Endothelial cell of umbilical vein (primary cell): ENCODE measurements around the gene TXNL4A. TPM values are rescaled to one million over a fixed set of nuclear protein-coding genes. Genes with fewer than 3 reads are reported as not detected.

Experiments used
- Bru-seq: library from RNA; stranded (reverse); fragments of 400-500 nt; gene quantifications from one replicate; lab custom pipeline; 2021; lab: Mats Ljungman, UMichigan
- BruChase-seq, 2 experiments: library from RNA; stranded (reverse); fragments of 400-500 nt; gene quantifications; one replicate each; lab custom pipeline; 2021; lab: Mats Ljungman, UMichigan
- BruUV-seq: library from RNA; stranded (reverse); fragments of 400-500 nt; replicated peaks from 2 replicates; lab custom pipeline; 2021; lab: Mats Ljungman, UMichigan
- CTCF ChIA-PET: fragments of 300-600, 350-600 bp; sonication (Branson Sonifier 250); formaldehyde crosslinking; loops from one replicate; lab custom pipeline; 2021; ENCODE audit warnings: antibody characterized with exemption, inconsistent platforms; lab: Charles Lee
- POLR2A ChIA-PET: fragments of 300-600, 350-600 bp; sonication (Branson Sonifier 250); formaldehyde crosslinking; loops from one replicate; lab custom pipeline; 2021; ENCODE audit warnings: antibody characterized with exemption, inconsistent platforms; lab: Charles Lee
- DNase-seq: peaks from one replicate; pipeline ENCODE4 v3.0.0-alpha.2; 2011; ENCODE audit warnings: low read depth, low spot score
- FAIRE-seq: peaks from 2 replicates; lab custom pipeline; 2011; peaks lifted over from hg19 to GRCh38; lab: Jason Lieb, UNC
- H2AFZ ChIP-seq: 2 replicates; pipeline ENCODE4 v1.6.0; 2012; ENCODE audit warnings: low read depth, low read length, control low read depth, inconsistent platforms
- H3K27ac ChIP-seq: 2 replicates; pipeline ENCODE4 v1.5.1; 2011; ENCODE audit warnings: low read depth, mild to moderate bottlenecking, control low read depth, low read length, moderate library complexity; ENCODE audit not compliant: insufficient read depth
- H3K27me3 ChIP-seq, 2 experiments: 2 replicates each; pipeline versions ENCODE4 v1.6.0 to v1.6.1; 2011; ENCODE audit warnings: low read length in 2 of 2, mixed read lengths in 1 of 2; ENCODE audit not compliant: control insufficient read depth in 2 of 2, insufficient read depth in 2 of 2
- H3K36me3 ChIP-seq, 2 experiments: 2 replicates in 1 of 2; 3 replicates in 1 of 2; pipeline ENCODE4 v1.5.1; 2011; ENCODE audit warnings: low read length in 2 of 2, mild to moderate bottlenecking in 1 of 2, moderate library complexity in 1 of 2; ENCODE audit not compliant: control insufficient read depth in 2 of 2, insufficient read depth in 2 of 2; ENCODE audit errors: extremely low read depth in 1 of 2
- H3K4me1 ChIP-seq: 3 replicates; pipeline ENCODE4 v1.5.1; 2011; ENCODE audit warnings: mild to moderate bottlenecking, low read length; ENCODE audit not compliant: control insufficient read depth, insufficient read depth; ENCODE audit errors: extremely low read depth
- H3K4me2 ChIP-seq: 2 replicates; pipeline ENCODE4 v1.6.1; 2011; ENCODE audit warnings: low read length, control low read depth, mixed read lengths; ENCODE audit not compliant: insufficient read depth
- H3K4me3 ChIP-seq, 3 experiments: fragments of 200-600 bp in 1 of 3; sonication (generic), shearing (Covaris generic) in 1 of 3; replicated peaks in 1 of 3; 2 replicates each; pipeline ENCODE4 v1.5.1; 2011 to 2016; ENCODE audit warnings: control low read depth in 3 of 3, low read length in 3 of 3, mild to moderate bottlenecking in 2 of 3, inconsistent platforms in 1 of 3, low read depth in 1 of 3, moderate library complexity in 1 of 3; ENCODE audit not compliant: insufficient read depth in 1 of 3
- H3K79me2 ChIP-seq: 2 replicates; pipeline ENCODE4 v1.6.0; 2012; ENCODE audit warnings: low read length, inconsistent platforms; ENCODE audit not compliant: control insufficient read depth, insufficient read depth
- H3K9ac ChIP-seq: replicated peaks from 2 replicates; pipeline ENCODE3; 2011; ENCODE audit warnings: low read length, control low read depth; ENCODE audit not compliant: insufficient read depth; ENCODE audit errors: extremely low read depth
- H3K9me1 ChIP-seq: replicated peaks from 3 replicates; pipeline ENCODE4 v1.6.0; 2011; ENCODE audit warnings: mild to moderate bottlenecking, low read length; ENCODE audit not compliant: control insufficient read depth, insufficient read depth; ENCODE audit errors: extremely low read depth
- H3K9me3 ChIP-seq: replicated peaks from 2 replicates; pipeline ENCODE4 v1.5.1; 2012; ENCODE audit warnings: low read length, inconsistent platforms; ENCODE audit not compliant: control insufficient read depth, insufficient read depth
- H4K20me1 ChIP-seq: replicated peaks from 2 replicates; pipeline ENCODE3; 2011; ENCODE audit warnings: mild to moderate bottlenecking, low read length; ENCODE audit not compliant: control insufficient read depth, insufficient read depth; ENCODE audit errors: extremely low read depth
- CTCF ChIP-seq, 2 donors: IDR thresholded peaks; 1 replicate in 1 of 2; 2 replicates in 1 of 2; pipeline ENCODE4 v1.5.1; 2011; ENCODE audit warnings: low read length in 2 of 2, mild to moderate bottlenecking in 2 of 2, moderate library complexity in 2 of 2, control low read depth in 1 of 2, inconsistent platforms in 1 of 2, low read depth in 1 of 2; ENCODE audit not compliant: insufficient read depth in 1 of 2; ENCODE audit errors: extremely low read depth in 1 of 2
- FOS ChIP-seq: IDR thresholded peaks from 2 replicates; pipeline ENCODE4 v1.6.1; 2011; ENCODE audit warnings: mild to moderate bottlenecking, low read length, moderate library complexity, borderline replicate concordance; ENCODE audit not compliant: insufficient read depth
- GATA2 ChIP-seq: IDR thresholded peaks from 2 replicates; pipeline ENCODE4 v1.7.0; 2011; ENCODE audit warnings: low read depth, mild to moderate bottlenecking, moderate library complexity, mixed read lengths, low read length; ENCODE audit not compliant: insufficient read length, insufficient read depth
- JUN ChIP-seq: IDR thresholded peaks from 2 replicates; pipeline ENCODE4 v1.6.1; 2011; ENCODE audit warnings: borderline replicate concordance, low read depth; ENCODE audit not compliant: insufficient read length, insufficient read depth
- MAX ChIP-seq: IDR thresholded peaks from 2 replicates; pipeline ENCODE4 v1.6.1; 2011; ENCODE audit not compliant: insufficient read depth, insufficient read length
- MYC ChIP-seq: IDR thresholded peaks from one replicate; pipeline ENCODE4 v1.6.1; 2011; ENCODE audit warnings: mild to moderate bottlenecking, low read depth, low read length
- POLR2A ChIP-seq: IDR thresholded peaks from 2 replicates; pipeline ENCODE4 v1.6.1; 2012; ENCODE audit warnings: low read depth, mild to moderate bottlenecking, control low read depth, low read length
- POLR2AphosphoS5 ChIP-seq: IDR thresholded peaks from 2 replicates; pipeline ENCODE4 v1.6.1; 2012; ENCODE audit warnings: low read depth, mild to moderate bottlenecking, control low read depth, low read length, moderate library complexity; ENCODE audit not compliant: insufficient read depth
- dilution Hi-C: fragments of 300-500 bp; cut with MboI; formaldehyde crosslinking; loops from one replicate; pipeline ENCODE4 v1.15.0; 2019; ENCODE audit warnings: low sequenced_read_pairs; ENCODE audit not compliant: extremely low pct_ligation_motif_present
- intact Hi-C: fragments of 100-400 bp; cut with micrococcal nuclease; formaldehyde crosslinking; loops from one replicate; pipeline ENCODE4 v1.10.0; 2022
- long read RNA-seq: library from polyadenylated mRNA; stranded (forward); transcript quantifications from one replicate; pipeline ENCODE4 v2.0.0, GENCODE V29; 2021
- polyA minus RNA-seq, 3 experiments: library from RNA; depleted of rRNA, polyadenylated mRNA; stranded (reverse); fragments of >200 nt; gene quantifications; 1 replicate in 1 of 3; 2 replicates in 2 of 3; pipeline ENCODE4 v1.2.3, GENCODE V29; 2011
- polyA plus RNA-seq, 4 experiments: library from polyadenylated mRNA; depleted of rRNA in 3 of 4; stranded (reverse) in 3 of 4; unstranded in 1 of 4; fragments of >200 nt; gene quantifications; 2 replicates each; pipeline versions ENCODE4 v1.2.1 to v1.2.3, GENCODE V29; 2011 to 2012; ENCODE audit warnings: missing spikeins in 1 of 4
- total RNA-seq: library from RNA; stranded (reverse); gene quantifications from 2 replicates; pipeline ENCODE4 v1.2.3, GENCODE V29; 2021

Gene TXNL4A
- 147 and 148 TPM in 2 replicates for total RNA-seq
- polyA plus RNA-seq = 142 and 172 TPM in 2 replicates
- 151 and 167 TPM in 2 replicates for polyA plus RNA-seq (2011; cell fraction: cytosol; rRNA removed)
- 48.5 and 53.6 TPM in 2 replicates for polyA plus RNA-seq (2011; cell fraction: nucleus; rRNA removed)
- polyA plus RNA-seq (2012) = 135 and 147 TPM in 2 replicates
- polyA minus RNA-seq = 53.7 and 61.1 TPM in 2 replicates
- polyA minus RNA-seq (2011; cell fraction: cytosol; rRNA and poly(A)+ RNA removed) = 66.3 TPM
- 12.2 and 14.9 TPM in 2 replicates for polyA minus RNA-seq (2011; cell fraction: nucleus; rRNA and poly(A)+ RNA removed)
- percentile 71 among the genes with signal in this experiment for Bru-seq, nascent RNA
- percentile 71 among the genes with signal in this experiment for BruChase-seq, experiment 1, labeled RNA remaining after a 6-hour chase
- BruChase-seq, experiment 2, labeled RNA remaining after a 2-hour chase = percentile 69 among the genes with signal in this experiment
- long read RNA-seq, transcript TXNL4A-203 (3 exons, 1,185 nt) = minor isoform, 6 of 493 reads
- long read RNA-seq, transcript TXNL4A-208 (2 exons, 752 nt) = minor isoform, 62 of 493 reads
- long read RNA-seq, transcript TXNL4A-202 (4 exons, 803 nt) = minor isoform, 13 of 493 reads
- long read RNA-seq, transcript TXNL4A-201 (3 exons, 3,504 nt) = major isoform, 341 of 493 reads
- long read RNA-seq, partial matches to known transcripts = 7 of 493 reads
- long read RNA-seq, other reads (novel, unspliced or antisense) = 61 of 493 reads

- H3K9me1 ChIP-seq = no peaks in the 10 kb centered on the region
- H3K27me3 ChIP-seq = no peaks in the 10 kb centered on the region
- peak within 1 kb of the TSS; percentile 43 for H3K27ac ChIP-seq
- TSS peak; percentile 86 for BruUV-seq
- peaks cover 46% of the 10 kb centered on the region for H3K79me2 ChIP-seq
- peak; percentile 88 for FAIRE-seq
- peak; percentile 88 for DNase-seq
- TF ChIP-seq POLR2AphosphoS5 = peak; percentile 99
- TF ChIP-seq JUN = no peak
- TF ChIP-seq GATA2 = no peak
- TF ChIP-seq MYC = peak; percentile 88
- TF ChIP-seq POLR2A = peak; percentile 96
- TF ChIP-seq MAX = peak; percentile 77
- TF ChIP-seq CTCF (IDR thresholded peaks at IDR 0.05; ENCODE audit: extremely low read depth in 1 of 2, insufficient read depth in 1 of 2, low read depth in 1 of 2, low read length in 2 of 2) = no peak
- no peak for TF ChIP-seq FOS
- peak within 1 kb of the TSS; percentile 75 for H3K9ac ChIP-seq
- dilution Hi-C loops (no loop called here), intact Hi-C loops (loop anchor here (1.0 to 5.0 kb wide), 6 partner anchors 23 to 611 kb away; partner anchors contain the start of genes ADNP2, CTDP1, RBFA and SLC66A2)
- peak within 1 kb of the TSS; percentile 62 for H2AFZ ChIP-seq
- H4K20me1 ChIP-seq = no peaks in the 10 kb centered on the region
- ChIA-PET CTCF (interaction anchor here (2.7 kb wide), 1 partner anchor 46 kb away, joined by 24 read pairs; the partner anchor contains the start of gene RBFA), POLR2A (interaction anchor here (1.6 kb wide), 1 partner anchor 46 kb away, joined by 7 read pairs; the partner anchor contains the start of gene RBFA)
- H3K4me3 ChIP-seq = peak within 1 kb of the TSS; percentile 69 to 96 (median 96)
- no peaks in the 10 kb centered on the region for H3K9me3 ChIP-seq
- peaks cover 13% of the 10 kb centered on the region for H3K4me1 ChIP-seq
- H3K36me3 ChIP-seq = peaks cover 2 to 4% of the 10 kb centered on the region in 2 experiments
- peak within 1 kb of the TSS; percentile 97 for H3K4me2 ChIP-seq
Measured at GRCh38 chr18:79988451-79989194, at the start of gene TXNL4A. Gene TXNL4A (minus strand): TSS chr18:79988563. CDS start chr18:79988392, 171 bp downstream.
